Measurements from ENCODE around the gene ZNF384.
A peak's percentile ranks its signal among the peaks of the same experiment; 100 is the strongest.

Gene ZNF384

DNA sequence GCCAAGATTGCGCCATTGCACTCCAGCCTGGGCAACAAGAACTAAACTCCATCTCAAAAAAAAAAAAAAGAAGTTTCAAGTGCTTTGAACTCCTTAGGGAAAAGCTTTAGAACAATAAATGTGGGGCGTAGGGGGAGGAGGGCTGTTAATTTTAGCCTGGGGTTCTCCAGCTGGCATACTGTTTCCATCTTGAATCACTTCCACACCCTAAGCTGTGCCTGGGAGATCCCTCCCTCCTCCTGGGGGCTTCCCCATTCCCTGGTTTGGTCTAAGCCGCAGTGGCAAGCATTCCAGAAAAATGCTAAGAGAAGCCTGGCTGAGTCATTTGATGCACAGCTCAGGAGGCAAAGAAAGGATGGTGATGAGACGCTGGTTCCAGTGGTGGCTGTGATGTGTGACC is 2.3 kb upstream of the ZNF384 start:
- TF ChIP-seq CTCF (IDR thresholded peaks at IDR 0.05; ENCODE audit: insufficient read depth, missing control alignments): no peak
- no peak for DNase-seq (ENCODE audit: insufficient read length, low spot score)
- no peak for FAIRE-seq

DNA sequence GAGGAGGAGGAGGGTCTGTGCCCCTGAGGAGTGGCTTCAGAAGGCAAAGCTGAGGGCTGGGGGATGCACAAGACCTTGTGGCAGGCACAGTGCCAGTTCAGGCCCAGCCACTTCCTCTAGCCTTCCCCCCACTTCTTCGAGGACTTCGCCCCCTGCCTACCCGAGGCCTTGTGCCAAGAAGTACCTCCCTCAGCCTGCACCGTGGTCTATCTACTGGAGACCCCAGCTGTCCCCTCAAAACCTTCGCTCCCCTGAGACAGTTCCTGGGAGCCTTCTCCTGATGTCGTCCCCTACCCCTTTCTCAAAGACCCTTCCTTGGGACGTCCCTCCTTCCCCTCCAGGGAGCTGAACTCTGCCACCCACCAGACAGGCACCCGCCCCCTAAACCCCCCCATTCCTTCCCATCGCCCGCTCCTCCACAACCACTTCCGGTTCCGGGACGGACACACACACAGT is 604 bp downstream of the ZNF384 start:
- FAIRE-seq (no peak), DNase-seq (ENCODE audit: insufficient read length, low spot score) (peak; percentile 48)
- no peak for TF ChIP-seq CTCF (IDR thresholded peaks at IDR 0.05; ENCODE audit: insufficient read depth, missing control alignments)

GRCh38 chr12:6685814-6686213 is 3.4 kb downstream of the ZNF384 start:
- FAIRE-seq: no peak
- no peak for DNase-seq (ENCODE audit: insufficient read length, low spot score)
- TF ChIP-seq CTCF (IDR thresholded peaks at IDR 0.05; ENCODE audit: insufficient read depth, missing control alignments): no peak

DNA sequence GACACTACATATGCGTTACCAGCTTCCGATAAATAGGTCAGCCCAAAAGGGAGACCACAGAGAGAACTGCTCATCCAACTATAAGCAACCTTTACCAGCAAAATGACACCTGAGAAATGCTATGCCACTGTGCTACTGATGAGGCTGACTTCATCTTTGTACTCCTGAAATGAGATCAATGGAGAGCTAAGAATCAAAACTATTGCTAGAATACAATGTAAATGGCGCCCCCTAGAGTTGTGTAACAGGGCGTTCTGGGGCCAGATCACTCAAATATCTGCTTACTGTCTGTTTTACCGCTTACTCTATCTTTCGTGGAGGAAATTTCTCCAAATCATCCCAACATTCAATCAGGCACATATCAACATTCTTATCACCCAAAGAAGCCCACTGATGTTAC is 4.6 kb downstream of the ZNF384 start:
- FAIRE-seq (no peak), DNase-seq (ENCODE audit: insufficient read length, low spot score) (no peak)
- TF ChIP-seq CTCF (IDR thresholded peaks at IDR 0.05; ENCODE audit: insufficient read depth, missing control alignments): peak; percentile 50

- TF ChIP-seq CTCF (IDR thresholded peaks at IDR 0.05; ENCODE audit: insufficient read depth, missing control alignments): no peak
- DNase-seq (ENCODE audit: insufficient read length, low spot score) (no peak), FAIRE-seq (no peak)
Observed at GRCh38 chr12:6676962-6677361, 12.2 kb downstream of the ZNF384 start.

GRCh38 chr12:6672143-6672542 is 17.0 kb downstream of the ZNF384 start:
- FAIRE-seq (no peak), DNase-seq (ENCODE audit: insufficient read length, low spot score) (no peak)
- TF ChIP-seq CTCF (IDR thresholded peaks at IDR 0.05; ENCODE audit: insufficient read depth, missing control alignments): no peak

GRCh38 chr12:6667559-6668210 is 21.5 kb downstream of the ZNF384 start:
- FAIRE-seq: no peak
- no peak for DNase-seq (ENCODE audit: insufficient read length, low spot score)
- TF ChIP-seq CTCF (IDR thresholded peaks at IDR 0.05; ENCODE audit: insufficient read depth, missing control alignments): peak; percentile 19

Data from D721Med (cell line).